Stimulated activated CD4-positive, alpha-beta T cell treated with anti-CD3 and anti-CD28 coated beads, Interleukin-12 subunit alpha, Interleukin-12 subunit beta, amount 100 ng/mL, for 48 hours (primary cell): ENCODE results near the gene CCNY.

Experiments
- DNase-seq, 3 donors: peaks; one replicate each; pipeline ENCODE4 v3.0.0-alpha.2; 2020; ENCODE audit warnings: low read depth in 2 of 3, low spot score in 1 of 3

CCNY gene

DNA sequence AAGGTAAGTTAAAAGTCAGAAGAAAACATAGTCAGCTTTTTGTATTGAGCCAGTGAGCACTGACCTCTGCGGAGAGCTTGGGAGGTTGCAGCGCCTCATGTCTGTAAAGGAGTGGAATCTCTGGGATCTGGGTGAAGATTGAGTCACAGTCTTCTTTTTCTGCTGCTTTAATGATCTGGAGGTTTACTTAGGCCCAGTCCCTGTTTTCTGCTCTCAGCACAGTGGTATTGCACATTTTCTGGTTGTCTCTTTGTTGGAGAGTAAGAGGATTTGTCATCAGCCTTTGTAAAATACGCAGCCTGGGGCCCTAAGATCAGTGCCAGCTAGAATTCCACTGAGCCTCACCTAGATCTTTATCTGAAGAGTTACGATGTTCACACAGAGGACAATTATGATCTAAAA is 210.5 kb downstream of the CCNY start:
- DNase-seq: no peak

DNA sequence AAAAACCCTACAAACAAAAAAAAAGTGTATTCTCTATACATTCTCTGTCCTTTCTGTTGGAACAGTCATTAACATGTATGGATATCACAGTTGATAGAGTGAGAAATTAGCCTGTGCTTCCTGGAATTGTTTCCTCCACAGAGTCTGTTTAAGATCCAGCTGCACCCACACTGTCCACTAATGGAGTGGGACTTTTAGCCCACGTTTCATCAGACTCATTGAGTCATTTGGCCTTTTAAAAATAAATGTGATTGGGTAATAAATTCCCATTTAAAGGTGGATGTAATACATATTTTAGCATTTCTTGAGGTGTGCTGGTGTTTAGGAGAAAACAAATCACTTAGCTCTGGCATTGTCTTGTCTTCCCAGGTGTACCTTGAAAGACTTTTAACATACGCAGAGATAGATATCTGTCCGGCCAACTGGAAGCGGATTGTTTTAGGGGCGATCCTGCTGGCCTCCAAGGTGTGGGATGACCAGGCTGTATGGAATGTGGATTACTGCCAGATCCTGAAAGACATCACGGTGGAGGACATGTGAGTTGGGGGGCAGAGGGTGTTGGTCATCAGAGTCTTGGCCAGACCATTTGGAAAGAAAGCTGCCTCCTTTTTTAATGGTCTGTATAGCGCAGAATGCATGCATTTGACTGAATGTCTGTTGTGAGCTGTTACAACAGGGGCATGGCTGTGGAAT is 216.5 kb downstream of the CCNY start:
- DNase-seq: no peak

DNA sequence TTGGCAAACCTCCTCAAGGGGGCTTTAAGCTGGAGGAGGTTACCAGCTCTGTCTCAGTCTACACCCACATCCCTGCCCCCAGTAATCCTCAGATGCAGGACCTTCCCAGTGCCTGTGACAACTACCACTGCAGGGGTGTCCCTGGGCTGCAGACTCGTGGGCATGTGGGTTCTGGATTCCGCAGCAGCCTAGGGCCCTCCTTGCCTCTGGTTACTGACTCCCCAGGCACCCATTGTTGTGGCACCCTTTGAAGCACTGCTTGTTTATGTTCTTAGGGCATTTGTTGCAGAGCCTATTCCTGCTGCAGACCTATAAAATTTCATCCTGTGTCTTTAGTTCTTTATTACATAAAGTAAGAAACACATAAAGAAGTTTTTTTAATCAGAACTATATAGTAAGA is 217.7 kb downstream of the CCNY start:
- DNase-seq: no peak

DNA sequence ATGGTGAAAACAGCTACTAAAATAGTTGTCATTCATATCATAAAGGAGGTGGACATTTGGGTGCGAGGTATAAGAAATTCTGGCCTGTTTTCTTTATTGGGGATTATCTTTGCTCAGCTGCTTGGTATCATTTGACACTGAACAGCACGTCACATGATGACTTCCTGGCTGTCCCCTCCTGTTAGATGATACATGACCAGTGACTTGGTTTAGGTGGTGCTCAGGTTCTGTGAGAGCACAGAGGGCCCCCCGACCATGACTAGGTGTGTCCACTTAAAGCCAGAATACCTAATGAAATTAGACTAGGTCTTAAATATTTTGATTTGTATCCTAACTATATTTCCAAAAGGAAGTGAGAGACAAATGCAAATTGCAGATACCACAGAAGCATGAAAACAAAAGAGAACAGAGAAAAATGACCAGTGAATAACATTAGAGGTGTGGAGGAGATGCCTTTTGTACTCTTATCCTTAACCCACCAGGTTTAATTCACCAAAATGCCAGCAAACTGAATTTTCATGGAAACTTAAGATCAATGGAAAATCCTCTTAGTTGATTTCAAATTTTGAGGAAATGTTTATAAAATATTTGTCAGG is 218.2 kb downstream of the CCNY start:
- no peak for DNase-seq

DNA sequence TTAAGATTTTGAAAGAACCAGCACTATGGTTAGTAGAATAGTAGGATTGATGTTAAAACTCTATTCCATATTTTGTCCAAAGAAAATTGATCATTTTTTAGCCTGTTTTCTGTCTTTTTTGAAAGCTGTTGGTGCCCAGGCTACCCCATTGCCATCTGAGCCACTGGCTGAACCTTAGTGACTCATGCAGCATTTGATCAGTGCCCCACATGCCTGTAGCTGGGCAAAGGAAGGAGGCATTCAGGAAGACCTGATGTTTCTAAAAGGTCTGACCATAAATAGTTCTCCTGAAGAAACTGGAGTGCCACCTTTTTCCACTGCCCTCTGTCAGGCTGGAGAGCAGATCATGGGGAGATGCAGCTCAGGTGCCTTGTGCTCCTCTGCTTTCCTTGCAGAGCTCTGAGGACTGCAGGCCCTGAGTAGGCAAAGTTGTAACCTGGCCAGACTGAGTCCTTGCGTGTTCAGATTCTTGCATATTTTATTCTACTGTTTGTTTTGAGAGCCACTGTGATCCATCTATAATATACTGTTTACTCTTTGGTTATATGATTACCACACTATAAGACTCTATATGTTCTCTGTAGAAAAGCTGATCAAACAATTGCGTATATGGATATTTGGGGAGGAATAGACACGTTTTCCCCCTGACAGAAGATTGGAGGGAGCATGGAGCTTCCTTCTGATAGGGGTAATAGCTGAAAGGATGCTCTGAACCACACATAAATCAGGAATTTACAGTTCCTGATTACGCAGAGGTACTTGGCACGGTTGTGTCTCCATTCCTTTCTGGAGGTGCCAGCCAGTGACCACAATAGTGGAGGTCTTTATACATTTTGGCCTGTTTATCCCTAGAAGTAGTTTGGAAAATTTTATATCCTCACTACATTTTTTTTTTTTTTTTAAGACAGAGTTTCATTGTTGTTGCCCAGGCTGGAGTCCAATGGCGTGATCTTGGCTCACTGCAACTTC is 219.9 kb downstream of the CCNY start:
- DNase-seq: no peak

DNA sequence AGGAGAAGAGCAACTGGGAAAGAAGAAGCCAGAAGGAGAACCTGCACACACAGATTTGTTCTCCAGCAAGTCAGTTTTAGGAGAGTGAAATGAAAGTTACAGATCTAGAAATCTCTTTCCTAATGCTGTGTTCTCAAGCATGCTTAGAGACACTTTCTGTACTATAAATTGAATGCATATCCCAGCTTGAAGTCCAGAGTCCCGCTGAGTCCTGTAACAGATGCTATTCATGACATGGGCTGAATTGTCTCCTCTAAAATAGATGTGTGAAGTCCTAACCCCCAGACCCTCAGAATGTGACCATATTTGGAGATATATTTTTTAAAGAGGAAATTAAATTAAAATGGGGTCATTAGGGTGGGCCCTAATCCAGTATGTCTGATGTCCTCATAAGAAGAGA is 222.0 kb downstream of the CCNY start:
- no peak for DNase-seq

DNA sequence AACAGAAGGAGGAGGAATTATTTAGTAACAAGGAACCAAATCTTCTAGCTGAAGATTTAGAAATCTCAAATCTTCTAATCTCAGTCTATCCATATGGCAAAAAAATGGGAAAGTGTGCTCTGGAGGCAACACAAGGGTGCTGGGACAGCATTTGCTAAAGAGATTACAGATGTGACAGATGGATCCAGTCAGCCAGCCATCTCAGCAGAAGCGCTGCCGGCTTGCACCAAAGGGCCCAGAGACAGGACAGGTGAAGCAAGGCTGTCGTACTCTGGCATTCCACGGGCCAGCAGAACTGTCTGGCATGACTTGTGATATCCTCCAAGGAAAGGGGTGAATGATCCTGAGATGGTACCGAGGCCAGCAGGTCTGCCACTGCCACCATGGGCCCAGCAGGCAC is 223.1 kb downstream of the CCNY start:
- DNase-seq: no peak

DNA sequence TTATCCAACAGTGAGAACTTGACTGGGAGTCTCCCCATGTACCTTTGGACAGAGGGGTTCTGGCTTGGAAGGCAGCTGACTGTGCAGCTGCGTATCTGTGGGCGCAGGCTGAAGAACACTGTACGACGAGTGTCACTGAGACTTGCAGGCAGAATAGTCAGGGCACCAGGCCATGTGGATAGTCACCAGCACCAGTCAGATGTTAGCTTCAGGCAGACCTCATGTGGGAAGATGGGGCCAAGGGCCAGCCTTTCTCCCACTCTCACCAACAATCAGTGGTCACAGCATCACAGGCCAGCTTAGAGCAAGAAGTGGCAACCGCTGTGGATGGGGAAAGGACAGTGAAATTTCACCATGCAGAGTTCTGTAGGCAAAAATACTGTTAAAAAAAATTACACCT is 225.4 kb downstream of the CCNY start:
- no peak for DNase-seq

DNA sequence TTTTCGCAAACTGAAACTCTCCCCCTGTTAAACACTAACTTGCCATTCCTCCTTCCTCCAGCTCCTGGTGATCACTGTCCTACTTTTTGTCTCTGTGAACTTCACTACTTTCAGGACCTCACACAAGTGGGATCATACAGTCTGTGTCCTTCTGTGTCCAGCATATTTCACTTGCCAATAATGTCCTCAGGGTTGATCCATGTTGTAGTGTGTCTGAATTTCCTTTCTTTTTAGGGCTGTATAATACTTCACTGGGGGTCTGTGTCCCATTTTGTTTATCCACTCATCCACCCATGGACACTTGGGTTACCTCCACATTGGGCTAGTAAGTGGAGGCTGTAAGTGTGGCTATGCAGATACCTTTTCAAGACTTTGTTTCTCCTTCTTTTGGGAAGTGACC is 226.1 kb downstream of the CCNY start:
- no peak for DNase-seq

DNA sequence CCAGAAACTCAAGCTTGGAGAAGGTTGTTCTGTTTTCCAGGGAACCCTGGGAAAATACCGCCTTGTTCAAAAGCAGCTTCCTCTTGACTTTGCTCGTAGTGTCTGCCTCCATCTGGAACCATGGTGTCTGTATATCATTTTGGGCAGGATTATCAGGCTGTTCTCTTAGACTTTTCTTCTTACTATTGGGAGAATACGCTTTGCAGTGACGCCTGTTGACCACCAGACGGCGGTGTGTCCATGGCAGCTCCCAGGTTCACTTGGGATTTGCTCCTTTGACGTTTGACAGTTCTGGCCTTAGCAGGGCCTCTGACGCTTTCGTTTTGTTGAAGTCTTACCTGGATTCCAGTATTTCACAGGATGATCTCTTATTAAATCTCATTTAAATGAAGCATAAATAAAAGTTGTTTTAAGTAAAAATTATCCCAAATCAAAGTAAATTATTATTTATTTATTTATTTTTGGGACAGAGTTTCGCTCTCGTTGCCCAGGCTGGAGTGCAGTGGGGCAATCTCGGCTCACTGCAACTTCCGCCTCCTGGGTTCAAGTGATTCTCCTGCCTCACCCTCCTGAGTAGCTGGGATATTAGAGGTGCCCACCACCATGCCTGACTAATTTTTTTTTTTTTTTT is 227.1 kb downstream of the CCNY start:
- peak; percentile 23 to 50 (median 27) for DNase-seq

DNA sequence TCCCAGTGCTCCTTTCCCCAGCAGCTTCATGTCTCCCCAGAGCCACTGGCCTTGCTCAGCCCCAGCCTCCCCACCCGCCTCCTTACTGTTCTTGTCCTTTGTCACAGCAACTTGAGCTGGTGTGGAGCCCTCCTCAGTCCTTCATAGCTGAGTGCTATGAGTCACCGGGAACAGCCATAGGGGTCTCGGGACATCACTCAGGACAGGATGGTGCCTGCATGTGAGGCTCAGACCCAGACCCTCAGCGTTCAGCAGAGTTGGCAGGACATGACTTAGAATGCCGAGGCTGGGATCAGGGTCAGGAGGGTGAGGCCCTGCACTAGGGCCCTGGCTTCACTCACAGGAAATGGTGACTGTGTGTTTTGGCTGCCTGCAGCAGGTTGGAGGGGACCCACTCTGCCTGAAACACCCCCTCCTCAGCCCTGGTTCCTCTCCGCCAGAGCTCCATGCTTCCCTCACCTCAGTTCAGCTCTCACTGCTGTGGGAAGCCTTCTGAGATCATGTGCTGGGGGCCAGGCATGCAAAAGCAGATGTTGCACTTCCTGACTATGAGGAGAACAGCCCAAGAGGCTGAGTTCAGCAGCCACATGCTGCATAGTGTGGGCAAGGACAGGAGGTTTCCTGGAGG is 228.1 kb downstream of the CCNY start:
- no peak for DNase-seq

DNA sequence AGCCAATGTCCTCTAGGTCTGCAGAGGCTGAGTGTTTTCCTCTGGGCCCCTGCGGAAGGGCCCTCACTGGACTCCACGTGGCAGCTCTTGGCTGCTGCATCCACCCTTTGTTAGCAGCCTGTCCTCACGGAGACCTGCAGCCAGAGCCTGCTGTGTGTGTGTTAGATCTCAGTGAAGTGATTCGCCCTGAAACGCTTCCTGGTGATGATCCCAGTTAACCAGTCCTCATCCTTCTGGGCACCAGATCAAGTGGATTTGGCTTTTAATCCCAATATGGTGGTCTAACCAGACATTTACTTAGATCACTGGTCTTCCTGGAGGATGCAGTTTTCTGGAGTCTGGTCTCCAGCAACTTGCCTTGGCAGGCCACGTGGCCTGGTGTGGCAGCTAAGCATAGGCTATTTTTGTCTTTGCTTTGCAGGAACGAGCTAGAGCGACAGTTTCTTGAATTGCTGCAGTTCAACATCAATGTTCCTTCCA is 229.3 kb downstream of the CCNY start:
- no peak for DNase-seq

DNA sequence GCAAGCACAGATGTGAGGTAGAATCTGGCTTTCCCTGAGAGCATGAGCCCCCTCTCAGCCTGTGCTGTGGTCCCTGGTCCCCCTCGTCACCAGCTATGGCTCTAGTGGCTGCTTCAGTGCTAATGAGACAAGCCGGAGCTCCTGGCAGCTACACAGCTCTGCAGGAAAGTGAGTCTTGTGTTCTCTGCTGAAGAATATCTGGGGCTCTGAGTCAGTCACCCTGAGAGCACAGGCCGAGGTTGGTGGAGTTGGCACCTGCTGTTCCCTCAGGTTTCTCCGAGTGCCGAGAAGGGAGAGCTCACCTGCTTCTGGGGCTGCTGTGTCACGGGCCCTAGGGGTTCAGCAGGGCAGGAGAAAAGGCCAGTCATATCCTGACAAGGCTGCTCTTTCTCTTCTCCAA is 231.6 kb downstream of the CCNY start:
- DNase-seq: no peak

DNA sequence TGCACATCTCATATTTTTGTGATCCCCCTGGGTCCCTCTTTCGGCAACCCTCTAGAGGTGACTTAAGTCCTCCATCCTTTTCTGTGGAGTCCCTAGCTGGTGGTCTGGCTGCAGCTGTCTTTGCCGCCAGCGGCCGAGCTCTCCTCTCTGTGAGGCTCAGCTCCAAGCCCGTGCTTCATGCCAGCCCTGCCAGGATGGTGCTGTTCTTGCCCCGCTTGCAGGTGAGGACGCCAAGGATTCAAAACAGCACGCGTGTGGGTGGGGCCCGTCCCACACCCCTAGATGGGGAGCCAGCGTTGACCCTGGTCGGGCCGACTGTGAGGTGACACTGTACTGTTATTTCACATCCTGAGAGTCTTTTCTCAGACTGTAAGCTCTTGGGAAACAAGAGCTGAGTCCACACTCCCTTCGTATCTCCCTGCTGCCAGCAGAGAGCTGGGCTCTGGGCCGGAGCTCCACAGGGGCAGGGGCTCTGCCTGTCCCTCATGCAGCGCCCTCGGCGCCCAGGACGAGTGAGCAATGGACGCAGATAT is 232.2 kb downstream of the CCNY start:
- DNase-seq: no peak

DNA sequence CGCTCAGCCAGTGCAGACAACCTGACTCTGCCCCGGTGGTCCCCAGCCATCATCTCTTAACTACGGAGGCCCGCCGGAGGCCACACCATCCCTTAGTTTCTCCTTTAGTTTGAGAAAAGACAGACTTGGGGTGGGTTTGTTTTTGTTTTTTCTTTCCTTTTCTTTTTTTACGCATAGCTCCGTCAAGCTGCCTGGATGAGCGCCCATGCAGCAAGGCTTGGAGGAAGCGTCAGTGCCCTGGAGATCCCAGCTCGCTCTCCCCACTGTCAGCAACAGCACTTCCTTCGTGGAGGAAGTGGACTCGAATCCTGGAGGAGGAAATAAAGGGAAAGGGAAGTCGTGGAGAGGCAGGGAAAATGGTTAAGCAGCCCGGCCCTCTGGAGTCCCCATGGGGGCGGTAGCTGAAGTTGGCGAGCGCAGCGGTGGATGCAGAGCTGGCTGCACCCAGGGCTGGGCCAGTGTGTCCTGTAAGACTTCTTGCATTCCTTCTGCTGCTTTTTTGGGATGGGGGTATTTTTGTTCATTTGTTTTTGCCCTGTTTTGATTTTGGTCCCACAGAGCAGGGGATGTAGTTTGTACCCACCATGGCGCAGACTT is 232.9 kb downstream of the CCNY start:
- DNase-seq: no peak

DNA sequence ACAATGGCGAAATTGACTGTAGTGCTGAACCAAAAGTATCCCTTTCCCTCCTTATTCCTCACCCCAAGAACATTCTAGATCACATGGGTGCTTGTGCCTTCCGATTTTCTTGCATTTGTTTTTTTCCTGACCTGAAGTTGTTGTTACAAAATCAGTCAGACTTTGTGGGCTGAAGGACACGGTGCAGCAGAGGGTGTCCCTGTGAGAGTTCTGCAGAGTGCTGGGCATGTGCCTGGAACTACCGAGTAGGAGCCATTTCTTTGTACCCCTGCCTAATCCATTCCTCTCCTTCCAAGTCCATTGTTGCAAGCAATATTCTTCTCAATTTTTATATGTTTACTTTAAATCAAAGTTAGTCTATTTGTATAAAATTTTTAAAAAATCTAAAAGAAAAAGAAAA is 233.5 kb downstream of the CCNY start:
- no peak for DNase-seq

DNA sequence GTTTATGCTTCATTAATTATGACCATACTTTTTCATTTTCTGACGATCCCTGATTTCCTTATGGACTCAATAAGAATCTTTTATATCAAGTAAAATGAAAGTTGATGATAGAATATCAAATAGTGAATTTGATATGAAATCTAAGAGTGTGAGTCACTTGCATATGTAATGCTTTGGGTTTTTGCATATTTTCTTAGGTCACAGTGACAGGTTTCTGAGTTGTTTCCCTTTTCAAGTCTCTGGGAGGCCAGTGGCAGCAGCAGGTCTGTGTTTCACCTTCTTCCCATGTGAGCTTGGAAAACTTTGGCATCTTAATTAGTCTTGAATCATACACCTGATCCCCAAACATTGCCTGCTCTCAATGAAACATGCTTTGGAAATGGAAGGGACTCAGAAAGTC is 234.1 kb downstream of the CCNY start:
- no peak for DNase-seq

DNA sequence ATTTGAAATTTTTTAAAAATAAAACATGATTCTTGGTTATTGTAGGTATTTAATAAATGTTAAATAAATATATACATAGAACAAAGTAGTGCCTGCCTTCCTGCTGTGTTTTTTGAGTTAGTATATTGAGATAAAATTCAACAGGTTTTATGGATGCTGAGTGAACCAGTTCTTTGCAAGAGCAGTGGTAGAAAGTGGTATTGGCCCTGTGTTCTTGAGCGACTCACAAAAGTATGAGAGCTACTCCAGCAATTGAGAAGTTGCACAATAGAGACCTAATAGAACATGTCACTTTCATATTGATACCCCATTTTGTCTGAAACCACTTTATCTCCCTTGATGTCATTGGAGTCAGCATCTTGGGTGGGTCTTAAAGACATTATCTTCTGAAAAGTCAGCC is 236.3 kb downstream of the CCNY start:
- no peak for DNase-seq

DNA sequence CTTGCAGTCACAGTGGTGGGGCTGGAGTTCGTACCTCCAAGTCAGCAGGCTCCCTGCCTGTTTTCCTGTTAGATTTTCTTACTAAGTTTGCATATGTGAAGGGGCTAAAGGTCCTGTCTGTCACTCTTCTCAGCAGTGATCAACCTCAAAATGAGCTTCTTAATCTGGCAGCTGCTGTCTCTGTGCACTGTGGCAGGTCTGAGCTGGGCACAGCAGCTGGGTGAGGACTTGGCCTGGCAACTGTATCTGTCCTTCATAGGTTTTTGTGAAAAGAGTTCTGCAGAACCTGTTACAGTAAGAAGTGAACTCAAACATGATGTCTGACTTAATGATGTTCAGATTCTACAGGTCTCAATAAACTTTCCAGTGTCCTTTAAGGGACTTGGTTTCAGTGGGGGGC is 237.5 kb downstream of the CCNY start:
- no peak for DNase-seq

DNA sequence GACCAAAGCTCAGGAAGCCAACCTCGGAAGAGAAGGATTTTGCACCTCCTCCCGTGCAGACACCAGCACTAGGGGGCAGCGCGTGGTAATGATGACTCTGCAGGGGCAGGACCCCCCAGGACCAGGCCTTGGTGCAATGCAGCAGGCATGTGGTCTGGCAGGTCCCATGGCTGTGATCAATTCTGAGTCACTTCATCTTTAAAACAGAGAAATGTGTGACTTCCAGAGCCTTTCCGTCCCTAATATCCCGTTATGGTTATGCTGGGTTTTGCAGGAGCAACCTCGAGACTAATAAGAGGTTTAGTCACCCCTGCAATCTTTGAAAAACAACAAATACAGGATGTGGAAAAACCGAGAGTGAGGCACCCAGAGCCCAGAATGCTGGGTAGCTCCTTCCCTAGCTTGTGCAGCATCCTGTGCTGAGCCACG is 238.6 kb downstream of the CCNY start:
- no peak for DNase-seq
